ENCODE data around the gene RABGAP1L. TPM values are rescaled to one million over a fixed set of nuclear protein-coding genes. Genes with fewer than 3 reads are reported as not detected.
A peak's percentile ranks its signal among the peaks of the same experiment; 100 is the strongest.
"Not testable (repeated sequence)": the region's sequence is repeated elsewhere in the genome, so short reads cannot be mapped to it uniquely, and the experiment has no call there.

RABGAP1L gene
- total and polyA plus RNA-seq, 2 experiments from 2014 or later: 9.2 to 21.4 TPM

DNA sequence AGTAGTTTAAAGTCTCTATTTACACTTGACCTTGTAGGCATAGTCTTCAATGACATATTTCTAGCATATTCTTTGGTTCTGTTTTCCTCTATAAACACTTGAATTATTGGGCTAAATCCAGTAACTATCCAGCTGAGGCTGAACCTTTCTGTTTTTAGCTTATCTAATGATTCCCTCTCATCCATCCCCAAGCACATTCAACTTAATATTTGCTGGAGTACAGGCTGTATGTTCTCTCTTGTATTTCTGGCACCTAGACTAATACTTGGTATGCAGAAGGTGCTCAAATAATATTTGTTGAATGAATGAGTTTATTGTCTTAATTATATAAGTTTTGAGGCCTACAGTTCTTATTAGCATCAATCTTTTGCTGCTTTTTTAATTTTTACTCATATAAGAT is 88.7 kb downstream of the RABGAP1L start:
- TF ChIP-seq, protein P1, sequence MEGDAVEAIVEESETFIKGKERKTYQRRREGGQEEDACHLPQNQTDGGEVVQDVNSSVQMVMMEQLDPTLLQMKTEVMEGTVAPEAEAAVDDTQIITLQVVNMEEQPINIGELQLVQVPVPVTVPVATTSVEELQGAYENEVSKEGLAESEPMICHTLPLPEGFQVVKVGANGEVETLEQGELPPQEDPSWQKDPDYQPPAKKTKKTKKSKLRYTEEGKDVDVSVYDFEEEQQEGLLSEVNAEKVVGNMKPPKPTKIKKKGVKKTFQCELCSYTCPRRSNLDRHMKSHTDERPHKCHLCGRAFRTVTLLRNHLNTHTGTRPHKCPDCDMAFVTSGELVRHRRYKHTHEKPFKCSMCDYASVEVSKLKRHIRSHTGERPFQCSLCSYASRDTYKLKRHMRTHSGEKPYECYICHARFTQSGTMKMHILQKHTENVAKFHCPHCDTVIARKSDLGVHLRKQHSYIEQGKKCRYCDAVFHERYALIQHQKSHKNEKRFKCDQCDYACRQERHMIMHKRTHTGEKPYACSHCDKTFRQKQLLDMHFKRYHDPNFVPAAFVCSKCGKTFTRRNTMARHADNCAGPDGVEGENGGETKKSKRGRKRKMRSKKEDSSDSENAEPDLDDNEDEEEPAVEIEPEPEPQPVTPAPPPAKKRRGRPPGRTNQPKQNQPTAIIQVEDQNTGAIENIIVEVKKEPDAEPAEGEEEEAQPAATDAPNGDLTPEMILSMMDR (IDR thresholded peaks at IDR 0.05; ENCODE audit: low read depth, low read length): no peak
- Histone ChIP-seq H3K27ac (no peak overlapping the region), H3K36me3 (peaks cover 3% of the 10 kb centered on the region), H3K4me3 (no peak overlapping the region), H3K9me3 (ENCODE audit: low read depth) (no peaks in the 10 kb centered on the region), H3K4me1 (ENCODE audit: low read depth) (no peaks in the 10 kb centered on the region), H3K27me3 (no peaks in the 10 kb centered on the region)
- DNase-seq (ENCODE audit: low read depth in 1 of 2, low spot score in 1 of 2): no peak

DNA sequence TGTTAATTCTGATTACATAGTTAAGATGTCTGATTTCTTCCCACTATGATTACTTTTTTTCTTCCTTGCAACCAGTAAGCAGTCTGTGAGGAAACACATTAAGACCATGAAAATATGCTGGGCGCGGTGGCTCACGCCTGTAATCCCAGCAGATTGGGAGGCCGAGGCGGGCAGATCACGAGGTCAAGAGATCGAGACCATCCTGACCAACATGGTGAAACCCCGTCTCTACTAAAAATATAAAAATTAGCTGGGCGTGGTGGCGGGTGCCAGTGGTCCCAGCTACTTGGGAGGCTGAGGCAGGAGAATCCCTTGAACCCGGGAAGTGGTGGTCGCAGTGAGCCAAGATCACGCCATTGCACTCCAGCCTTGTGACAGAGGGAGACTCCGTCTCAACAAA is 97.1 kb downstream of the RABGAP1L start:
- not testable (repeated sequence) for H3K36me3 ChIP-seq; H3K27me3 ChIP-seq; H3K27ac ChIP-seq; DNase-seq (ENCODE audit: low read depth in 1 of 2, low spot score in 1 of 2); H3K9me3 ChIP-seq (ENCODE audit: low read depth); H3K4me1 ChIP-seq (ENCODE audit: low read depth); H3K4me3 ChIP-seq

DNA sequence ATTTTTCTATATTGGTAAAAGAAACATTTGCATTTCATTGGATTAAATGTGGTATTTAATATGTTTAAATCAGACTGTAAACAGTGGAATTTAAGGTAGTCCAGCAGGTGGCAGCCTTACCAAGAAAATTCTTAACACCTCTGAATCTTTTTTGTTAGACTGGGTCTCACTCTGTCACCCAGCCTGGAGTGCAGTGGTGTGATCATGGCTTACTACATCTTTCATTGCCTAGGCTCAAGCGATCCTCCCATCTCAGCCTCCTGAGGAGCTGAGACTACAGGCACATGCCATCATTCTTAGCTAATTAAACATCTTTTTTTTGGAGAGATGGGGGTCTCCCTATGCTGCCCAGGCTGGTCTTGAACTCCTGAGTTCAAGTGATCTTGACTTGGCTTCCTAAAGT is 98.8 kb downstream of the RABGAP1L start:
- TF ChIP-seq, protein P1 (IDR thresholded peaks at IDR 0.05; ENCODE audit: low read depth, low read length): peak; percentile 38
- no peaks in the 10 kb centered on the region for H3K36me3 ChIP-seq
- no peaks in the 10 kb centered on the region for H3K4me1 ChIP-seq (ENCODE audit: low read depth)
- no peak overlapping the region for H3K27ac ChIP-seq
- no peak overlapping the region for H3K4me3 ChIP-seq
- H3K27me3 ChIP-seq: no peaks in the 10 kb centered on the region
- DNase-seq (ENCODE audit: low read depth in 1 of 2, low spot score in 1 of 2): peak; percentile 53 to 64
- no peaks in the 10 kb centered on the region for H3K9me3 ChIP-seq (ENCODE audit: low read depth)

DNA sequence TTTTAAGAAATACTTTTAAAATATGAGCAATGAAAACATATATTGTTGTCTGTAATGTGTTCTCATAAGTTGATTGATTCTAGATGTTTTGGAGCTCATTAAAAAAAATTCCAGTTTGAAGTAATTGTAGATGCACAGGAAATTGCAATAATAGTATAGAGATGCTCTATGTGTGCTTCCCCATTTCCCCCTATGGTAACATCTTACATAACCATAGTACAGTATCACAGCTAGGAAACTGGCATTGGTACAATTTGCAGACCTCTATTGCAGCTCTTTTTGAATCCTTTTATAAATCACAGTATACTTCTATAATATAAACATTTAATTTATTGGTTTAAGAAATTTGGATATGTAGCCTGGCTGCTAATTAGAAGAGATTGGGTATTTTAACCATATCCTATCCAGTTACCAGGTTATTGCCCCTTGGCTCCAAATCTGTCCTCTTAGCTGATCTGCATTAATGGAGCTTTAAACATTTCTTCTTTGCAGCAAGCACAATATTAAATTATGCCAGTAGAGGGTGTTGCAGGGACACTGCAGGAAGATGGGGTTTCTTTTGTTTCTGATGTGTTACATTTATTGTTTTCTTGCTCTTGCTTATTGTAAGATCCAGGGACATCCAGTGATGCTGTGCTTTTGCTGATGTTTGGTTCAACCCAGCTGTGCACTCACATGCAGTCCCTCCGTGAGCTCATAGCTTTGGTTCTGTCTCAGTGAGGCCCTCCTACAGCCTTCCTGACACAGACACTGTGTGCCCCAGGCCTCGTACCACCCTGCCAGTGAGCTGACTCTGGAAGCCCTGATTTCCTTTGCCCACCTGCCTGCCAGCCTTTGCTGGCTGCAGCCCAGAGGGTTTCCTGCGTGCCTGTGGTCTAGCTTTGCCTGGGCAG is 103.3 kb downstream of the RABGAP1L start:
- peak; percentile 59 to 74 for DNase-seq (ENCODE audit: low read depth in 1 of 2, low spot score in 1 of 2)
- Histone ChIP-seq H3K27ac (peak overlapping the region; percentile 29), H3K4me1 (ENCODE audit: low read depth) (peaks cover 14% of the 10 kb centered on the region), H3K27me3 (no peaks in the 10 kb centered on the region), H3K36me3 (no peaks in the 10 kb centered on the region), H3K4me3 (no peak overlapping the region), H3K9me3 (ENCODE audit: low read depth) (no peaks in the 10 kb centered on the region)
- TF ChIP-seq, protein P1 (IDR thresholded peaks at IDR 0.05; ENCODE audit: low read depth, low read length): peak; percentile 65

DNA sequence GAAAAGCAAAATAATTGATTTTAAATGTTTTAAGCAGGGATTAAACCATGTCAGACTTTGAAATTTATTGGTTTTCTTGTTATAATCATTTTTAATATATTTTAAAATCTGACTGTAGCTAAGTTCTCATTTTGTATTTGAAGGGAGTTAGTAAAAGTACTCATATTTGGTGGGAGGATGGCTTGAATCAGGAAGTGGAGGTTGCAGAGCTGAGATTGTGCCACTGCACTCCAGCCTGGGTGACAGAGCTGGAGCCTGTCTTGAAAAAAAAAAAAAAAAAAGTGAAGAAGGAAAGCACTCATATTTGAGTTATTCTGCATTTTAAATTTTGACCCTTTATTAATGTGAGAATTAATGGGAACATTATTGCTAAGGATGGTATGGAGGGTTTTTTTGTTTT is 106.0 kb downstream of the RABGAP1L start:
- no peak overlapping the region for H3K27ac ChIP-seq
- H3K9me3 ChIP-seq (ENCODE audit: low read depth): no peaks in the 10 kb centered on the region
- DNase-seq (ENCODE audit: low read depth in 1 of 2, low spot score in 1 of 2): no peak
- H3K4me1 ChIP-seq (ENCODE audit: low read depth): peaks cover 16% of the 10 kb centered on the region
- no peaks in the 10 kb centered on the region for H3K27me3 ChIP-seq
- H3K4me3 ChIP-seq: no peak overlapping the region
- H3K36me3 ChIP-seq: no peaks in the 10 kb centered on the region
- TF ChIP-seq, protein P1 (IDR thresholded peaks at IDR 0.05; ENCODE audit: low read depth, low read length): no peak

DNA sequence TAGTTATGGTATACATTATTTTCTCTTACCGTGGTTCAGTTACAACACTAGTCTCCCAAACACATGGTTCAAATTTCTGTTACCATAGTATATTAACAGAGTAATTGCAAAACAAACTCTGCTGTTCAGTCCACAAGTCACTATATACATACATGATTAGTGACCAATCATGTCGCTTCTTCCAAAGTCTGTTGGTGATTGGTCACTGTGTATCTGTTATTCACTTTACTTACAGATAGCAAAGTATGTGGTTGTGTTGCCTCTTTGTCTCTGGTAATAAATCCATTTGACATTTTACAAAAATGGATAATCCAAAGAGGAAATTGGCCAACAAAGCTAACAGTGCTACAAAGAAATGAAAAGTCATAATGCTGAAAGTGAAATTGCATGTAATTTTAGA is 107.2 kb downstream of the RABGAP1L start:
- Histone ChIP-seq H3K27me3 (no peaks in the 10 kb centered on the region), H3K36me3 (no peaks in the 10 kb centered on the region), H3K27ac (no peak overlapping the region), H3K9me3 (ENCODE audit: low read depth) (no peaks in the 10 kb centered on the region), H3K4me1 (ENCODE audit: low read depth) (peaks cover 16% of the 10 kb centered on the region), H3K4me3 (no peak overlapping the region)
- TF ChIP-seq, protein P1 (IDR thresholded peaks at IDR 0.05; ENCODE audit: low read depth, low read length): no peak
- no peak for DNase-seq (ENCODE audit: low read depth in 1 of 2, low spot score in 1 of 2)

Data from cardiac muscle cell (in vitro differentiated cells and primary cell).